LNCaP clone FGC (cell line): Measurements from ENCODE around the gene MAN1C1.
"Not testable (repeated sequence)": the region's sequence is repeated elsewhere in the genome, so short reads cannot be mapped to it uniquely, and the experiment has no call there.

ENCODE experiments used
- DNase-seq: peaks from one replicate; pipeline ENCODE4 v3.0.0-alpha.2; 2011; ENCODE audit warnings: low read depth
- H3K4me3 ChIP-seq: 2 replicates; pipeline ENCODE4 v1.5.1; 2011; ENCODE audit warnings: mild to moderate bottlenecking, low read depth, low read length, control low read depth
- CTCF ChIP-seq: IDR thresholded peaks from 2 replicates; pipeline ENCODE4 v1.5.1; 2012; ENCODE audit warnings: mild to moderate bottlenecking; ENCODE audit not compliant: control insufficient read depth, insufficient read depth; ENCODE audit errors: extremely low read depth

The MAN1C1 gene

GRCh38 chr1:25598879-25599278 is 17.7 kb upstream of the MAN1C1 start:
- DNase-seq, result no peak
- TF ChIP-seq CTCF, result no peak

GRCh38 chr1:25599969-25600610 is 16.5 kb upstream of the MAN1C1 start:
- no peak for TF ChIP-seq CTCF
- no peak overlapping the region for H3K4me3 ChIP-seq
- DNase-seq, result no peak

More at GRCh38 chr1:25598879-25599278, 17.7 kb upstream of the MAN1C1 start:
- no peak overlapping the region for H3K4me3 ChIP-seq

GRCh38 chr1:25600971-25601699 is 15.5 kb upstream of the MAN1C1 start:
- peak; percentile 22 for DNase-seq
- H3K4me3 ChIP-seq, result not testable (repeated sequence)

GRCh38 chr1:25603779-25604538 is 12.6 kb upstream of the MAN1C1 start:
- not testable (repeated sequence) for DNase-seq, H3K4me3 ChIP-seq

GRCh38 chr1:25607123-25607522 is 9.5 kb upstream of the MAN1C1 start:
- no peak for DNase-seq
- H3K4me3 ChIP-seq, result no peak overlapping the region
- no peak for TF ChIP-seq CTCF

GRCh38 chr1:25608488-25609178 is 8.0 kb upstream of the MAN1C1 start:
- peak; percentile 43 for TF ChIP-seq CTCF
- DNase-seq, result peak; percentile 23
- H3K4me3 ChIP-seq, result no peak overlapping the region

GRCh38 chr1:25609921-25610320 is 6.7 kb upstream of the MAN1C1 start:
- TF ChIP-seq CTCF, result no peak

More at GRCh38 chr1:25609921-25610320, 6.7 kb upstream of the MAN1C1 start:
- H3K4me3 ChIP-seq, result no peak overlapping the region
- no peak for DNase-seq
